GM18505 (cell line): ENCODE measurements around the gene DNAH10.
"Not testable (repeated sequence)": the region's sequence is repeated elsewhere in the genome, so short reads cannot be mapped to it uniquely, and the experiment has no call there.

Experiments
- ATAC-seq: cut with Tn5 transposase; IDR thresholded peaks from one replicate; pipeline ENCODE4 v1.9.1; 2021; ENCODE audit not compliant: unreplicated experiment
- POLR2A ChIP-seq: IDR thresholded peaks from 4 replicates; pipeline ENCODE4 v1.6.1; 2011; ENCODE audit warnings: borderline replicate concordance; ENCODE audit not compliant: insufficient read depth, insufficient read length; ENCODE audit errors: extremely low read depth

Gene DNAH10

GRCh38 chr12:123754041-123754772, 7.9 kb upstream of the DNAH10 start:
- no peak for ATAC-seq
- no peak for TF ChIP-seq POLR2A

DNA sequence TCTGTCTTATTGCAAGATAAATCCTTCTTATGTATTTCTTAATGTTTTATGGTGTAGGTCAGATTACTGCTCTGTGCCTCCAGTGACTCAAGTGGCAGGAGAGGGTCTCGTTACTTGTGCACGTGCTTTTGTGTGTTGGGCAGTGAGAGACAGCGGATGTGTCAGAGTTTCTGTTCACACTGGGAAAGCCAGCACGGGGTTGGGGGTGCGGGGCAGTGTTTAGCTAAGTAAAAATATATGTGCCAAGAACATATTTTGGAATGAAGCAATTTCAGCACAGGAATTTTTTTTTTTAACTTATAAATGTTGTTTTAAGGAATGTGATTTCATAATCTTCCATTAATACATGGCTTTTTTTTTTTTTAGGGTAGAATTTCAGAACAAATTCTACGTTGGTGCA, 4.5 kb upstream of the DNAH10 start:
- no peak for TF ChIP-seq POLR2A
- no peak for ATAC-seq

- no peak for ATAC-seq
- no peak for TF ChIP-seq POLR2A
Observed at GRCh38 chr12:123760267-123760938, 1.7 kb upstream of the DNAH10 start.

DNA sequence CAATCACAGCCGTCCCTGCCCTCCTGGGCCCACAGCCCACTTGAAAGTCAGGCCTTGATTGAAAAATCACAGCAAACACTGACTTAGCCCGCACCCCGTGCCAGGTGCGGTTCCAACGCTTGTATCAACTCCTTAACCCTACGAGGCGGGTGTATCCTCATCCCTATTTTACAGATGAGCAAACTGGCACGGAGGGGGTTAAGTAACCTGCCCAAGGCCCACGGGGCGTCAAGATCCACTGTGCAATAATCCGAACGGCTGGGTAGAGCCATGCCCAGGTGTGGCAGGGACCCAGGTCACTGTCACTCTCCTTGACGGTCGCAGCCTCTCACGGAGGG, 583 bp downstream of the DNAH10 start:
- TF ChIP-seq POLR2A = no peak
- ATAC-seq = no peak

- TF ChIP-seq POLR2A = no peak
- no peak for ATAC-seq
Observed at GRCh38 chr12:123763093-123763492, 992 bp downstream of the DNAH10 start.

DNA sequence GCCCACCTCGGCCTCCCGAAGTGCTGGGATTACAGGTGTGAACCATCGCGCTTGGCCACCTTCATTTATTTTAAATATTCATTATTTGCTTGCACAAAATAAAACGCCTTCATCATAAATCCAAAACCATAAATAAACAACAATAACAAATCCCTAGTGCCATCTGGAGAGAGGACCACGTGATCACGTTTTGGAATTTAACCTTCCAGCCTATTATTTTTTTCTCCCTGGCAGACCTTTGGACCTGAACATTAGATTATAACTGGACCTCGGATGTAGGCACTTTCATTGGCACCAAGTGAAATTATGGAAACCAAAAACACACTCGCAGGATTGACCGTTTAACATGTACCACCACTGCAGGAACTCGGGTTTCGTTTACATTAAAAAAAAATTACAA, 2.0 kb downstream of the DNAH10 start:
- ATAC-seq = no peak
- no peak for TF ChIP-seq POLR2A

DNA sequence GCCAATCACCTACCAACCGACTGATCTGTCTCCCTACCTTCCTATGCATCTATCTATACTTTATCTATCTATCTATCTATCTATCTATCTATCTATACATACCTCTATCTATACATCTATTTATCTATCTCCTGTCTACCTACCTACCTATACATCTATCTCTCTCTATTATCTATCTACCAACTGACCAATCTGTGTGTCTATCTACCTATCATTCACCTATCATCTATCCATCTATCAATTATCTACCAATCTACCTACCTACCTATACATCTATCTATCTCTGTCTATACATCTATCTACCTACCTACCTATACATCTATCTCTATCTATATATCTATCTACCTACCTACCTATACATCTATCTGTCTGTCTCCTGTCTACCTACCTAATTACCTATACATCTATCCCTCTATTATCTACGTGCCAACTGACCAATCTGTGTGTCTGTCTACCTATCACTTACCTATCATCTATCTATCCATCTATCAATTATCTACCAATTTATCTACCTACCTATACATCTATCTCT, 3.5 kb downstream of the DNAH10 start:
- ATAC-seq = no peak
- TF ChIP-seq POLR2A = no peak

GRCh38 chr12:123767613-123768012, 5.5 kb downstream of the DNAH10 start:
- TF ChIP-seq POLR2A = no peak
- ATAC-seq = peak; percentile 80

DNA sequence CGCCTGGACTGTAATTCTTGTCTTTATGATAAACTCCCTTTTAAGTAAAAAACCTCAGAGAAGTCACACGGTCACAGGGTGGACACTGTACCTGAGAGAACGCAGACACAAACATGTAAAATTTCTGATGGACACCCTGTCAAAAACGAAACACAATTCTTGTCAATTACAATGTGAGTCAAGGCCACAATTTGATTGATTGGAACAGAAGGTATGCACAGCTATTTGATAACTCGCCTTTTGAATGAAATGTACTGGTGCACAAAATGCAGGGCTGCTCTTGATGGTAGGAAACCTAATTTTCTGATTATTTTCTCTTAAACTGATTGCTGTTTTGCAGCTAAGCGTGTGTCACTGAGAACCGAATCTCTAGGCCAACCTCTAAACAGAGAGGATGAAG, 9.2 kb downstream of the DNAH10 start:
- no peak for TF ChIP-seq POLR2A

GRCh38 chr12:123772074-123772473, 10.0 kb downstream of the DNAH10 start:
- TF ChIP-seq POLR2A = no peak
- no peak for ATAC-seq

More for the DNA sequence above, 9.2 kb downstream of the DNAH10 start:
- ATAC-seq = no peak

GRCh38 chr12:123773375-123773774, 11.3 kb downstream of the DNAH10 start:
- ATAC-seq = no peak
- TF ChIP-seq POLR2A = no peak

- ATAC-seq = no peak
- TF ChIP-seq POLR2A = no peak
Observed at GRCh38 chr12:123779551-123779950, 17.4 kb downstream of the DNAH10 start.

- no peak for ATAC-seq
- TF ChIP-seq POLR2A = no peak
Observed at GRCh38 chr12:123782997-123783792, 21.1 kb downstream of the DNAH10 start.

GRCh38 chr12:123787466-123787865, 25.4 kb downstream of the DNAH10 start:
- no peak for ATAC-seq
- no peak for TF ChIP-seq POLR2A

- ATAC-seq = no peak
Observed at GRCh38 chr12:123788541-123788940, 26.4 kb downstream of the DNAH10 start.

DNA sequence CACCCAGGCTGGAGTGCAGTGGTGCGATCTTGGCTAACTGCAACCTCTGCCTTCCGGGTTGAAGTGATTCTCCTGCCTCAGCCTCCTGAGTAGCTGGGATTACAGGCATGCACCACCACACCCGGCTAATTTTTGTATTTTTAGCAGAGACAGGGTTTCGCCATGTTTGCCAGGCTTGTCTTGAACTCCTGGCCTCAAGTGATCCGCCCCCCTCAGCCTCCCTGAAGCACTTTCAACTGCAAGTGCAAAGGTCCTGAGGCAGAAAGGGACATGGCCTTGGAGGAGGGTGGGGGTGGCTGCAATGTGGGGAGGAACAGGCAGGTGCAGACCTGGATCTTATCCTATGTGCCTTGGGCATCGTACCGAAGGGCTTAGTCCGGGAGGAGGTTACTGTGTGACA, 27.3 kb downstream of the DNAH10 start:
- ATAC-seq = not testable (repeated sequence)

More at GRCh38 chr12:123788541-123788940, 26.4 kb downstream of the DNAH10 start:
- TF ChIP-seq POLR2A = no peak
